ENCODE measurements around the gene M6PR.
"Not testable (repeated sequence)": the region's sequence is repeated elsewhere in the genome, so short reads cannot be mapped to it uniquely, and the experiment has no call there.

The M6PR gene

GRCh38 chr12:8911606-8912268 is 37.7 kb downstream of the M6PR start:
- DNase-seq = no peak

GRCh38 chr12:8909752-8910151 is 39.7 kb downstream of the M6PR start:
- no peak for DNase-seq

- DNase-seq = no peak
Measured at GRCh38 chr12:8907513-8907912, 41.9 kb downstream of the M6PR start.

GRCh38 chr12:8906266-8907180 is 42.9 kb downstream of the M6PR start:
- DNase-seq = no peak

GRCh38 chr12:8905546-8905945 is 43.9 kb downstream of the M6PR start:
- DNase-seq = no peak

GRCh38 chr12:8904665-8905064 is 44.8 kb downstream of the M6PR start:
- DNase-seq = no peak

- no peak for DNase-seq
Measured at GRCh38 chr12:8903646-8904045, 45.8 kb downstream of the M6PR start.

GRCh38 chr12:8902703-8903102 is 46.7 kb downstream of the M6PR start:
- not testable (repeated sequence) for DNase-seq

GRCh38 chr12:8899830-8900229 is 49.6 kb downstream of the M6PR start:
- no peak for DNase-seq

- no peak for DNase-seq
Measured at GRCh38 chr12:8897081-8897480, 52.4 kb downstream of the M6PR start.

- no peak for DNase-seq
Measured at GRCh38 chr12:8894986-8895385, 54.5 kb downstream of the M6PR start.

GRCh38 chr12:8894378-8894777 is 55.1 kb downstream of the M6PR start:
- no peak for DNase-seq

- no peak for DNase-seq
Measured at GRCh38 chr12:8891976-8892375, 57.5 kb downstream of the M6PR start.
